Astrocyte of the spinal cord (primary cell): ENCODE results near the gene BOD1L1.

ENCODE experiments used
- DNase-seq: peaks from one replicate; pipeline ENCODE4 v3.0.0; 2011; ENCODE audit warnings: low read depth, low spot score
- H3K4me3 ChIP-seq: 2 replicates; pipeline ENCODE4 v1.5.1; 2011; ENCODE audit warnings: low read depth, mild to moderate bottlenecking, low read length, moderate library complexity
- CTCF ChIP-seq: IDR thresholded peaks from 2 replicates; pipeline ENCODE4 v1.5.1; 2012; ENCODE audit warnings: low read depth, mild to moderate bottlenecking, low read length, inconsistent platforms
- in situ Hi-C: cut with HindIII; loops from 2 replicates; pipeline ENCODE4 v1.10.0; 2017; ENCODE audit warnings: low sequenced_read_pairs

BOD1L1 gene

GRCh38 chr4:13544606-13545393, 82.7 kb downstream of the BOD1L1 start:
- in situ Hi-C loops, result no loop called here
- TF ChIP-seq CTCF, result no peak
- H3K4me3 ChIP-seq, result peak overlapping the region; percentile 49
- peak; percentile 68 for DNase-seq

- TF ChIP-seq CTCF, result no peak
- peak within 1 kb of the TSS; percentile 49 for H3K4me3 ChIP-seq
- in situ Hi-C loops, result no loop called here
- no peak for DNase-seq
Measured at GRCh38 chr4:13543839-13544605, 83.5 kb downstream of the BOD1L1 start, which contains the start of gene NKX3-2. TSS of gene NKX3-2 (minus strand) at chr4:13544508. CDS start at chr4:13544414, 94 bp downstream.

GRCh38 chr4:13543032-13543838, 84.3 kb downstream of the BOD1L1 start:
- no peak for TF ChIP-seq CTCF
- peak overlapping the region; percentile 10 for H3K4me3 ChIP-seq
- in situ Hi-C loops, result no loop called here
- DNase-seq, result no peak

- no peak for TF ChIP-seq CTCF
- no peak for DNase-seq
- no peak overlapping the region for H3K4me3 ChIP-seq
- in situ Hi-C loops, result no loop called here
Measured at GRCh38 chr4:13542577-13543031, 84.9 kb downstream of the BOD1L1 start.

- peak; percentile 30 for TF ChIP-seq CTCF
- DNase-seq, result no peak
- H3K4me3 ChIP-seq, result no peak overlapping the region
- in situ Hi-C loops, result no loop called here
Measured at GRCh38 chr4:13541720-13542576, 85.6 kb downstream of the BOD1L1 start.
